OCI-LY3 (cell line): ENCODE results near the gene PCBP3.

ENCODE experiments used
- H2AFZ ChIP-seq: fragments of 200-600, 300-600 bp; shearing (Covaris generic); 2 replicates; pipeline ENCODE4 v1.6.0; 2014; ENCODE audit warnings: antibody characterized with exemption, low read depth, low read length
- H3K27ac ChIP-seq: fragments of 200-600, 300-600 bp; sonication (generic); 2 replicates; pipeline ENCODE4 v1.5.1; 2014; ENCODE audit warnings: mild to moderate bottlenecking, low read length, moderate library complexity, mixed read lengths
- H3K27me3 ChIP-seq: fragments of 200-600, 300-600 bp; sonication (generic); 2 replicates; pipeline ENCODE4 v1.6.1; 2014; ENCODE audit warnings: low read depth, low read length, mixed read lengths
- H3K36me3 ChIP-seq: fragments of 200-600, 300-600 bp; sonication (generic); replicated peaks from 2 replicates; pipeline ENCODE3; 2014; ENCODE audit warnings: low read depth, low read length, mixed read lengths
- H3K4me1 ChIP-seq: fragments of 300-600, 200-600 bp; sonication (generic); 2 replicates; pipeline ENCODE4 v1.6.1; 2014; ENCODE audit warnings: low read length, mixed read lengths
- H3K4me2 ChIP-seq: fragments of 200-600, 300-600 bp; sonication (generic); 2 replicates; pipeline ENCODE4 v1.6.1; 2014; ENCODE audit warnings: low read length, mixed read lengths
- H3K4me3 ChIP-seq: fragments of 300-600, 200-600 bp; sonication (generic); 2 replicates; pipeline ENCODE4 v1.5.1; 2014; ENCODE audit warnings: antibody characterized with exemption, mild to moderate bottlenecking, low read length, moderate library complexity
- H3K79me2 ChIP-seq: fragments of 300-600, 200-600 bp; shearing (Covaris generic); 2 replicates; pipeline ENCODE4 v1.6.1; 2014; ENCODE audit warnings: mild to moderate bottlenecking, low read length, mixed read lengths
- H3K9ac ChIP-seq: fragments of 300-600, 200-600 bp; shearing (Covaris generic); 2 replicates; pipeline ENCODE4 v1.6.0; 2014; ENCODE audit warnings: mild to moderate bottlenecking, low read length, moderate library complexity
- H3K9me3 ChIP-seq: fragments of 200-600, 300-600 bp; shearing (Covaris generic); 2 replicates; pipeline ENCODE4 v1.6.1; 2014; ENCODE audit warnings: low read length, mixed read lengths; ENCODE audit not compliant: insufficient read depth
- H4K20me1 ChIP-seq: fragments of 200-600, 300-600 bp; sonication (generic); 2 replicates; pipeline ENCODE4 v1.6.1; 2016; ENCODE audit warnings: low read length, mixed read lengths; ENCODE audit not compliant: insufficient read depth
- EZH2phosphoT487 ChIP-seq: fragments of 200-600 bp; shearing (Covaris generic); IDR thresholded peaks from 2 replicates; pipeline ENCODE4 v1.6.1; 2018; ENCODE audit warnings: antibody characterized with exemption, mixed run types, low read depth
- TF ChIP-seq, protein P1 (sequence below): fragments of 200-600, 300-600 bp; sonication (generic); IDR thresholded peaks from 2 replicates; pipeline ENCODE4 v1.5.1; 2014; ENCODE audit warnings: antibody characterized with exemption, low read length, low read depth

PCBP3 gene

DNA sequence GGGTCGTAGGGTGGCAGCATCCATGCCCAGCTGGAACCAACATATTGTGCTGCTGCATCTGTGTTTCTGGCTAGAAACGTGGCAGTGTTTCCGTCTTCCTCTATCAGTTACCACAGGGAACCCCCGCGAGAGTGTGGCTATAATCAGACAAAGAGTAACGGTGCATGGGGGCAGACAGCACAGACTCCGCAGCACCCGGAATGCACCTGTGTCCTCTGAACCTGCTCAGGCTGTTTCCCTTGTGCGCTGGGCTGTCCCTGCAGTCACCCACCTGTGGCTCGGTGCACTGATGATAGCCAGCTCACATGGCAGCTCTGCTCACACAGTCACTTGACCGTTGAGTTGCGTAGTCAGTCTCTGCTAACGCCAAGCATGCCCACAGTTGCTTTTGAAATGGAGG, 11.4 kb upstream of the PCBP3 start:
- Histone ChIP-seq H3K9ac (no peak overlapping the region), H3K27me3 (no peaks in the 10 kb centered on the region), H3K27ac (no peak overlapping the region), H2AFZ (no peak overlapping the region), H3K4me3 (no peak overlapping the region), H3K9me3 (no peaks in the 10 kb centered on the region), H3K79me2 (no peaks in the 10 kb centered on the region), H4K20me1 (no peaks in the 10 kb centered on the region), H3K4me1 (no peaks in the 10 kb centered on the region), H3K4me2 (no peak overlapping the region), H3K36me3 (no peaks in the 10 kb centered on the region)
- no peak for TF ChIP-seq EZH2phosphoT487
- TF ChIP-seq, protein P1, sequence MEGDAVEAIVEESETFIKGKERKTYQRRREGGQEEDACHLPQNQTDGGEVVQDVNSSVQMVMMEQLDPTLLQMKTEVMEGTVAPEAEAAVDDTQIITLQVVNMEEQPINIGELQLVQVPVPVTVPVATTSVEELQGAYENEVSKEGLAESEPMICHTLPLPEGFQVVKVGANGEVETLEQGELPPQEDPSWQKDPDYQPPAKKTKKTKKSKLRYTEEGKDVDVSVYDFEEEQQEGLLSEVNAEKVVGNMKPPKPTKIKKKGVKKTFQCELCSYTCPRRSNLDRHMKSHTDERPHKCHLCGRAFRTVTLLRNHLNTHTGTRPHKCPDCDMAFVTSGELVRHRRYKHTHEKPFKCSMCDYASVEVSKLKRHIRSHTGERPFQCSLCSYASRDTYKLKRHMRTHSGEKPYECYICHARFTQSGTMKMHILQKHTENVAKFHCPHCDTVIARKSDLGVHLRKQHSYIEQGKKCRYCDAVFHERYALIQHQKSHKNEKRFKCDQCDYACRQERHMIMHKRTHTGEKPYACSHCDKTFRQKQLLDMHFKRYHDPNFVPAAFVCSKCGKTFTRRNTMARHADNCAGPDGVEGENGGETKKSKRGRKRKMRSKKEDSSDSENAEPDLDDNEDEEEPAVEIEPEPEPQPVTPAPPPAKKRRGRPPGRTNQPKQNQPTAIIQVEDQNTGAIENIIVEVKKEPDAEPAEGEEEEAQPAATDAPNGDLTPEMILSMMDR = no peak

GRCh38 chr21:45632637-45633251, 10.8 kb upstream of the PCBP3 start:
- Histone ChIP-seq H3K4me2 (no peak overlapping the region), H3K9me3 (no peaks in the 10 kb centered on the region), H3K4me3 (no peak overlapping the region)

GRCh38 chr21:45634511-45635183, 8.9 kb upstream of the PCBP3 start:
- TF ChIP-seq, protein P1 = no peak
- TF ChIP-seq EZH2phosphoT487 = no peak
- H3K79me2 ChIP-seq = no peaks in the 10 kb centered on the region
- no peaks in the 10 kb centered on the region for H3K9me3 ChIP-seq
- H3K27ac ChIP-seq = no peak overlapping the region
- H3K4me1 ChIP-seq = peaks cover 4% of the 10 kb centered on the region; the same call in 1 of the 2 replicates
- no peaks in the 10 kb centered on the region for H4K20me1 ChIP-seq
- no peak overlapping the region for H2AFZ ChIP-seq
- H3K4me3 ChIP-seq = no peak overlapping the region
- H3K27me3 ChIP-seq = no peaks in the 10 kb centered on the region
- no peaks in the 10 kb centered on the region for H3K36me3 ChIP-seq
- no peak overlapping the region for H3K4me2 ChIP-seq
- no peak overlapping the region for H3K9ac ChIP-seq

More at GRCh38 chr21:45632637-45633251, 10.8 kb upstream of the PCBP3 start:
- Histone ChIP-seq H3K27me3 (no peaks in the 10 kb centered on the region), H3K36me3 (no peaks in the 10 kb centered on the region), H2AFZ (no peak overlapping the region), H3K79me2 (no peaks in the 10 kb centered on the region), H4K20me1 (no peaks in the 10 kb centered on the region), H3K27ac (no peak overlapping the region), H3K4me1 (no peaks in the 10 kb centered on the region), H3K9ac (no peak overlapping the region)
- TF ChIP-seq EZH2phosphoT487 = no peak
- TF ChIP-seq, protein P1 = no peak

- TF ChIP-seq, protein P1 = no peak
- TF ChIP-seq EZH2phosphoT487 = no peak
- Histone ChIP-seq H3K4me1 (peaks cover 13% of the 10 kb centered on the region), H3K4me2 (no peak overlapping the region)
Observed at GRCh38 chr21:45635271-45636151, 8.0 kb upstream of the PCBP3 start.

More at GRCh38 chr21:45635271-45636151, 8.0 kb upstream of the PCBP3 start:
- Histone ChIP-seq H3K27me3 (no peaks in the 10 kb centered on the region), H3K9ac (no peak overlapping the region), H3K79me2 (no peaks in the 10 kb centered on the region), H3K9me3 (no peaks in the 10 kb centered on the region), H3K4me3 (no peak overlapping the region), H4K20me1 (no peaks in the 10 kb centered on the region), H3K36me3 (no peaks in the 10 kb centered on the region), H2AFZ (no peak overlapping the region), H3K27ac (no peak overlapping the region)
